ENCODE measurements around the gene TAS2R50. TPM values are rescaled to one million over a fixed set of nuclear protein-coding genes. Genes with fewer than 3 reads are reported as not detected.
A peak's percentile ranks its signal among the peaks of the same experiment; 100 is the strongest.
"Not testable (repeated sequence)": the region's sequence is repeated elsewhere in the genome, so short reads cannot be mapped to it uniquely, and the experiment has no call there.

Gene TAS2R50
- polyA plus RNA-seq (2013, experiment 1 of 2; ENCODE audit: insufficient read length), result not detected
- polyA plus RNA-seq (2013, experiment 2 of 2; ENCODE audit: insufficient read length), result not detected

- no peak for DNase-seq
These were observed at the start of gene TAS2R50 for GRCh38 chr12:10986812-10987211. TAS2R50 (minus strand) TSS chr12:10986912; CDS start chr12:10986860, 52 bp downstream.

GRCh38 chr12:11033959-11034358 is 47.2 kb upstream of the TAS2R50 start:
- not testable (repeated sequence) for DNase-seq

GRCh38 chr12:11031307-11031706 is 44.6 kb upstream of the TAS2R50 start, which contains the start of gene TAS2R31:
TAS2R31 (minus strand) TSS chr12:11031407; CDS start chr12:11031335, 72 bp downstream.
- no peak for DNase-seq

- DNase-seq, result no peak
These were observed 39.4 kb upstream of the TAS2R50 start for GRCh38 chr12:11026118-11026517.

- no peak for DNase-seq
These were observed 36.7 kb upstream of the TAS2R50 start for GRCh38 chr12:11023387-11023786.

- no peak for DNase-seq
These were observed 35.8 kb upstream of the TAS2R50 start, which contains the start of gene TAS2R19 for GRCh38 chr12:11022520-11022919. TAS2R19 (minus strand) TSS chr12:11022620; CDS start chr12:11022571, 49 bp downstream.

GRCh38 chr12:11016937-11017336 is 30.2 kb upstream of the TAS2R50 start:
- no peak for DNase-seq

- no peak for DNase-seq
These were observed 29.2 kb upstream of the TAS2R50 start for GRCh38 chr12:11015775-11016430.

GRCh38 chr12:11014234-11014633 is 27.5 kb upstream of the TAS2R50 start:
- no peak for DNase-seq

GRCh38 chr12:11007608-11008007 is 20.9 kb upstream of the TAS2R50 start:
- DNase-seq, result no peak

GRCh38 chr12:10998204-10998603 is 11.5 kb upstream of the TAS2R50 start, which contains the start of gene TAS2R20:
TAS2R20 (minus strand) TSS chr12:10998304; CDS start chr12:10997875, 429 bp downstream.
- no peak for DNase-seq

GRCh38 chr12:10994307-10994706 is 7.6 kb upstream of the TAS2R50 start:
- no peak for DNase-seq

- DNase-seq, result no peak
These were observed 2.4 kb upstream of the TAS2R50 start for GRCh38 chr12:10989107-10989506.

GRCh38 chr12:10982244-10982643 is 4.5 kb downstream of the TAS2R50 start:
- no peak for DNase-seq

GRCh38 chr12:10974965-10975364 is 11.7 kb downstream of the TAS2R50 start:
- no peak for DNase-seq

GRCh38 chr12:10968765-10969456 is 17.8 kb downstream of the TAS2R50 start:
- DNase-seq, result no peak

GRCh38 chr12:10967409-10967808 is 19.3 kb downstream of the TAS2R50 start:
- DNase-seq, result peak; percentile 32

GRCh38 chr12:10966314-10966713 is 20.4 kb downstream of the TAS2R50 start:
- DNase-seq, result no peak

GRCh38 chr12:10965476-10965875 is 21.2 kb downstream of the TAS2R50 start:
- no peak for DNase-seq

GRCh38 chr12:10960211-10960610 is 26.5 kb downstream of the TAS2R50 start:
- no peak for DNase-seq

GRCh38 chr12:10959804-10960203 is 26.9 kb downstream of the TAS2R50 start:
- DNase-seq, result no peak

- peak; percentile 41 for DNase-seq
These were observed 29.0 kb downstream of the TAS2R50 start for GRCh38 chr12:10957741-10958140.

- no peak for DNase-seq
These were observed 30.6 kb downstream of the TAS2R50 start for GRCh38 chr12:10956085-10956484.

GRCh38 chr12:10952645-10953044 is 34.1 kb downstream of the TAS2R50 start:
- DNase-seq, result no peak

Measured in fibroblast of skin of back (primary cell).